MM.1S (cell line): Measurements from ENCODE around the gene SP4.

Experiments
- CTCF ChIP-seq: fragments of 300-600 bp; sonication (generic); IDR thresholded peaks from 2 replicates; pipeline ENCODE4 v1.5.1; 2016; ENCODE audit warnings: antibody characterized with exemption, low read length, mixed read lengths
- EZH2 ChIP-seq: fragments of 300-600 bp; sonication (generic); optimal IDR thresholded peaks from 2 replicates; pipeline ENCODE3; 2017; ENCODE audit warnings: low read depth, mild to moderate bottlenecking, antibody characterized with exemption, low read length, mixed read lengths
- EZH2phosphoT487 ChIP-seq: fragments of 300-600 bp; sonication (generic); IDR thresholded peaks from 2 replicates; pipeline ENCODE4 v1.6.1; 2018; ENCODE audit warnings: antibody characterized with exemption, low read length

GRCh38 chr7:21472029-21472428, 44.1 kb downstream of the SP4 start:
- TF ChIP-seq CTCF, result no peak
- TF ChIP-seq EZH2phosphoT487, result no peak
- TF ChIP-seq EZH2, result no peak
